ENCODE measurements around the gene GHDC.
"Not testable (repeated sequence)": the region's sequence is repeated elsewhere in the genome, so short reads cannot be mapped to it uniquely, and the experiment has no call there.

GRCh38 chr17:42140690-42141089 lies 53.6 kb downstream of the GHDC start:
- TF ChIP-seq TAF1 (IDR thresholded peaks at IDR 0.05; ENCODE audit: low read depth); EP300 (IDR thresholded peaks at IDR 0.05; ENCODE audit: borderline replicate concordance): not testable (repeated sequence)
- TF ChIP-seq, protein P1, sequence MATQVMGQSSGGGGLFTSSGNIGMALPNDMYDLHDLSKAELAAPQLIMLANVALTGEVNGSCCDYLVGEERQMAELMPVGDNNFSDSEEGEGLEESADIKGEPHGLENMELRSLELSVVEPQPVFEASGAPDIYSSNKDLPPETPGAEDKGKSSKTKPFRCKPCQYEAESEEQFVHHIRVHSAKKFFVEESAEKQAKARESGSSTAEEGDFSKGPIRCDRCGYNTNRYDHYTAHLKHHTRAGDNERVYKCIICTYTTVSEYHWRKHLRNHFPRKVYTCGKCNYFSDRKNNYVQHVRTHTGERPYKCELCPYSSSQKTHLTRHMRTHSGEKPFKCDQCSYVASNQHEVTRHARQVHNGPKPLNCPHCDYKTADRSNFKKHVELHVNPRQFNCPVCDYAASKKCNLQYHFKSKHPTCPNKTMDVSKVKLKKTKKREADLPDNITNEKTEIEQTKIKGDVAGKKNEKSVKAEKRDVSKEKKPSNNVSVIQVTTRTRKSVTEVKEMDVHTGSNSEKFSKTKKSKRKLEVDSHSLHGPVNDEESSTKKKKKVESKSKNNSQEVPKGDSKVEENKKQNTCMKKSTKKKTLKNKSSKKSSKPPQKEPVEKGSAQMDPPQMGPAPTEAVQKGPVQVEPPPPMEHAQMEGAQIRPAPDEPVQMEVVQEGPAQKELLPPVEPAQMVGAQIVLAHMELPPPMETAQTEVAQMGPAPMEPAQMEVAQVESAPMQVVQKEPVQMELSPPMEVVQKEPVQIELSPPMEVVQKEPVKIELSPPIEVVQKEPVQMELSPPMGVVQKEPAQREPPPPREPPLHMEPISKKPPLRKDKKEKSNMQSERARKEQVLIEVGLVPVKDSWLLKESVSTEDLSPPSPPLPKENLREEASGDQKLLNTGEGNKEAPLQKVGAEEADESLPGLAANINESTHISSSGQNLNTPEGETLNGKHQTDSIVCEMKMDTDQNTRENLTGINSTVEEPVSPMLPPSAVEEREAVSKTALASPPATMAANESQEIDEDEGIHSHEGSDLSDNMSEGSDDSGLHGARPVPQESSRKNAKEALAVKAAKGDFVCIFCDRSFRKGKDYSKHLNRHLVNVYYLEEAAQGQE (IDR thresholded peaks at IDR 0.05; ENCODE audit: low read depth), result not testable (repeated sequence)

Data from Ishikawa (cell line).